Prostate gland (tissue), 2 donors: ENCODE results near the gene TNRC18.

ENCODE experiments used
- POLR2A ChIP-seq: fragments of 450-650 bp; IDR thresholded peaks from one replicate; pipeline ENCODE4 v1.6.1; 2016; ENCODE audit warnings: antibody characterized with exemption, mild to moderate bottlenecking
- POLR2AphosphoS5 ChIP-seq: sonication (generic); formaldehyde crosslinking; IDR thresholded peaks from one replicate; pipeline ENCODE4 v1.6.1; 2017; ENCODE audit warnings: antibody characterized with exemption
- TF ChIP-seq, protein P1 (sequence below), 4 experiments: fragments of 200-600 bp in 2 of 4; fragments of 450-650 bp in 2 of 4; sonication (generic) in 2 of 4; IDR thresholded peaks; 1 replicate in 3 of 4; 2 replicates in 1 of 4; pipeline ENCODE4 v1.5.1; 2016 to 2019; ENCODE audit warnings: antibody characterized with exemption in 4 of 4, mild to moderate bottlenecking in 2 of 4, moderate library complexity in 2 of 4

DNA sequence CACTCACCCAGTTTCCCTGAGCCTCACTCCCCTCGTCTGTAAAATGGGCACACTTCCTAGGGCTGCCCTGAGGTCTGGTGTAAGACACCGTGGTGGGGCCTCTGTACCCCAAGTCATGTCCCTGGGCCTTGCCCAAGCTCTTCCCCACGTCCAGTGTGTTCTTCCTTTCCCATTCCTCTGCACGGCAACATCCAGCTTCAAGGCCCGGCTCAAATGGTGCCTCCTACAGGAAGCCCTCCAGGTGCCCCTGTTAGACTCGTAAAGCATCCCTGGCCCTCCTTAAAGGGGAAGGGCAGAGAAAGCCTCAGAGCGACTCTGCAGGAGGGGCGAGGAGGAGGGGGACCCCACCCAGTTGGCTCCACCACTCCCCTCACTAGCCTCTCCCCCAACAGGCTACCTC is 132.3 kb downstream of the TNRC18 start:
- TF ChIP-seq, protein P1, sequence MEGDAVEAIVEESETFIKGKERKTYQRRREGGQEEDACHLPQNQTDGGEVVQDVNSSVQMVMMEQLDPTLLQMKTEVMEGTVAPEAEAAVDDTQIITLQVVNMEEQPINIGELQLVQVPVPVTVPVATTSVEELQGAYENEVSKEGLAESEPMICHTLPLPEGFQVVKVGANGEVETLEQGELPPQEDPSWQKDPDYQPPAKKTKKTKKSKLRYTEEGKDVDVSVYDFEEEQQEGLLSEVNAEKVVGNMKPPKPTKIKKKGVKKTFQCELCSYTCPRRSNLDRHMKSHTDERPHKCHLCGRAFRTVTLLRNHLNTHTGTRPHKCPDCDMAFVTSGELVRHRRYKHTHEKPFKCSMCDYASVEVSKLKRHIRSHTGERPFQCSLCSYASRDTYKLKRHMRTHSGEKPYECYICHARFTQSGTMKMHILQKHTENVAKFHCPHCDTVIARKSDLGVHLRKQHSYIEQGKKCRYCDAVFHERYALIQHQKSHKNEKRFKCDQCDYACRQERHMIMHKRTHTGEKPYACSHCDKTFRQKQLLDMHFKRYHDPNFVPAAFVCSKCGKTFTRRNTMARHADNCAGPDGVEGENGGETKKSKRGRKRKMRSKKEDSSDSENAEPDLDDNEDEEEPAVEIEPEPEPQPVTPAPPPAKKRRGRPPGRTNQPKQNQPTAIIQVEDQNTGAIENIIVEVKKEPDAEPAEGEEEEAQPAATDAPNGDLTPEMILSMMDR (IDR thresholded peaks at IDR 0.05), result no peak
- TF ChIP-seq POLR2AphosphoS5 (no peak), POLR2A (no peak)
